ENCODE results near the gene GLYR1. TPM values are rescaled to one million over a fixed set of nuclear protein-coding genes. Genes with fewer than 3 reads are reported as not detected.

Gene GLYR1
- total RNA-seq, 1 donor from 2014 or later = 42.7 TPM

DNA sequence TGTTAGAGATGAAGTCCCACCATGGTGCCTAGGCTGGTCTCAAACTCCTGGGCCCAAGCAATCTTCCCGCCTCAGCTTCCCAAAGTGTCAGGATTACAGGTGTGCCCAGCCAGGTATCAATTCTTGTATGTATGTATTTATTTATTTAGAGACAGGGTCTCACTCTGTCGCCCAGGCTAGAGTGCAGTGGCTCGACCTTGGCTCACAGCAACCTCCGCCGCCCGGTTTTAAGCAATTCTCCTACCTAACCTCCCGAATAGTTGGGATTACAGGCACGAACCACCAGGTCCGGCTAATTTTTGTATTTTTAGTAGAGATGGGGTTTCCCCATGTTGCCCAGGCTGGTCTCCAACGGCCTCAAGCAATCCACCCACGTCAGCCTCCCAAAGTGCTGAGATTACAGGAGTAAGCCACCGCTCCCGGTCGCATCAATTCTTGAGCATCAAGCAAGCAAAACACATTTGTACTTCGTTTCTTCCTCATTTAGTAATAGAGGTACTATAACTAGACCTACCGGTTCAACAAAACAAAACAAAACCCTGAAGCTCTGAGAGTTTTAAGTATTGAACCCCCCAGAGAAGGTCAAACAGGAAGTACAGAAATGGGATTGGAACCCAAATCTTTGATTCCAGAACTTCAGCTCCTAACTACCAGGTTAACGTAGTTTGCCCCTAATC is 79.1 kb downstream of the GLYR1 start:
- no peak for TF ChIP-seq CTCF (IDR thresholded peaks at IDR 0.05; ENCODE audit: insufficient read depth, low read length, poor library complexity, severe bottlenecking)
- Histone ChIP-seq H3K36me3 (ENCODE audit: control insufficient read depth, insufficient read depth, low read length) (peaks cover 4% of the 10 kb centered on the region), H3K4me3 (ENCODE audit: low read depth, low read length) (peak overlapping the region; percentile 53), H3K27me3 (ENCODE audit: control insufficient read depth, insufficient read depth, low read length) (no peaks in the 10 kb centered on the region)
- DNase-seq (ENCODE audit: low read depth) = no peak

GRCh38 chr16:4766875-4767628 is 80.0 kb downstream of the GLYR1 start, which contains the start of gene ZNF500:
Gene ZNF500, minus strand, starts transcription at chr16:4767162. Its CDS starts 1,184 bp downstream, at chr16:4765978.
- peak; percentile 77 for DNase-seq (ENCODE audit: low read depth)
- peaks cover 6% of the 10 kb centered on the region for H3K36me3 ChIP-seq (ENCODE audit: control insufficient read depth, insufficient read depth, low read length)
- no peaks in the 10 kb centered on the region for H3K27me3 ChIP-seq (ENCODE audit: control insufficient read depth, insufficient read depth, low read length)
- TF ChIP-seq CTCF (IDR thresholded peaks at IDR 0.05; ENCODE audit: insufficient read depth, low read length, poor library complexity, severe bottlenecking) = no peak
- H3K4me3 ChIP-seq (ENCODE audit: low read depth, low read length) = peak within 1 kb of the TSS; percentile 75

- no peak for DNase-seq (ENCODE audit: low read depth)
- Histone ChIP-seq H3K4me3 (ENCODE audit: low read depth, low read length) (peak overlapping the region; percentile 75), H3K27me3 (ENCODE audit: control insufficient read depth, insufficient read depth, low read length) (no peaks in the 10 kb centered on the region), H3K36me3 (ENCODE audit: control insufficient read depth, insufficient read depth, low read length) (peaks cover 6% of the 10 kb centered on the region)
- no peak for TF ChIP-seq CTCF (IDR thresholded peaks at IDR 0.05; ENCODE audit: insufficient read depth, low read length, poor library complexity, severe bottlenecking)
Measured at GRCh38 chr16:4765511-4766474, 81.3 kb downstream of the GLYR1 start.

- H3K27me3 ChIP-seq (ENCODE audit: control insufficient read depth, insufficient read depth, low read length) = no peaks in the 10 kb centered on the region
- DNase-seq (ENCODE audit: low read depth) = no peak
- no peak for TF ChIP-seq CTCF (IDR thresholded peaks at IDR 0.05; ENCODE audit: insufficient read depth, low read length, poor library complexity, severe bottlenecking)
- H3K4me3 ChIP-seq (ENCODE audit: low read depth, low read length) = no peak overlapping the region
- H3K36me3 ChIP-seq (ENCODE audit: control insufficient read depth, insufficient read depth, low read length) = peaks cover 8% of the 10 kb centered on the region
Measured at GRCh38 chr16:4763791-4764190, 83.3 kb downstream of the GLYR1 start.

DNA sequence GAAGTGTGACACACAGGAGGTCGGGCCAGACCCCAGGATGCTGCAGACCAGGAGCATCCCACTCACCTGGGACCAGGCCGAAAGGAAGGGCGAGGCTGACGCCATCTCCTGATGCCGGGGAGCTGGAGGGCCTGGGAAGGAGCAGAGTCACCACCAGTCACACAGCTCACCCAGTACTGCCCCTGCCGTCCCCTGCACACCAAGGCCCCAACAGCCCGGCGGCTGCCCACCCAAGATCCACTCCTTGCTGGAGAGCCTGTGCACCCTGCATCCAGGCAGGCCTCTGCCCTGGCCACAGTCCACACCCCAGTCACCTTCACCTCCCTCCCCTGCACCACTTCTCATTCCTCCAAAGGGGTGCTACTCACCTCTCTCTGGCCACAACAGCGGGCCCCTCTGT is 84.9 kb downstream of the GLYR1 start:
- H3K27me3 ChIP-seq (ENCODE audit: control insufficient read depth, insufficient read depth, low read length) = no peaks in the 10 kb centered on the region
- no peak overlapping the region for H3K4me3 ChIP-seq (ENCODE audit: low read depth, low read length)
- TF ChIP-seq CTCF (IDR thresholded peaks at IDR 0.05; ENCODE audit: insufficient read depth, low read length, poor library complexity, severe bottlenecking) = no peak
- H3K36me3 ChIP-seq (ENCODE audit: control insufficient read depth, insufficient read depth, low read length) = peaks cover 8% of the 10 kb centered on the region
- DNase-seq (ENCODE audit: low read depth) = no peak
